Right cardiac atrium (tissue), 5 donors: ENCODE measurements around the gene CHP2. TPM values are rescaled to one million over a fixed set of nuclear protein-coding genes. Genes with fewer than 3 reads are reported as not detected.

Source experiments
- polyA plus RNA-seq: library from polyadenylated mRNA; stranded (reverse); fragments of 200-250 nt; gene quantifications from one replicate; pipeline ENCODE4 v1.2.3, GENCODE V29; 2013
- total RNA-seq, 4 donors: library from RNA; stranded (reverse); fragmentation: NEBNext Ultra II Directional; extraction: Animal tissue kit (Norgen Biotek cat#: 25700); gene quantifications; one replicate each; pipeline ENCODE4 v1.2.1, GENCODE V29; 2021
- donor health status: healthy with polysubstance abuse.
- donor health status: DM: no; HTN: yes; CAD: no.
- donor health status: DM: no; HTN: no; CAD: no.
- donor health status: DM: no; HTN: yes; CAD: no; lungs with severe emphysema.
- donor health status: DM: yes; HTN: yes; CAD: no.

The CHP2 gene
- total and polyA plus RNA-seq, 5 donors: 0.07 TPM; not detected in 4

Other genes starting within 250 kb of the CHP2 start
- gene GGA2, start 244.5 kb upstream of the CHP2 start, total RNA-seq: 10 to 100 TPM; 49.0 to 67.2 (median 56.4) TPM
- gene GGA2, start 244.5 kb upstream of the CHP2 start, polyA plus RNA-seq: 20.4 TPM
- 10 to 100 TPM; 11.0 to 18.2 (median 13.7) TPM for gene EARS2, start 197.7 kb upstream of the CHP2 start, total RNA-seq
- 15.9 TPM for gene EARS2, start 197.7 kb upstream of the CHP2 start, polyA plus RNA-seq
- 10 to 100 TPM; 47.8 to 69.5 (median 61.8) TPM for gene UBFD1, start 197.3 kb upstream of the CHP2 start, total RNA-seq
- 20.3 TPM for gene UBFD1, start 197.3 kb upstream of the CHP2 start, polyA plus RNA-seq
- 100 to 1,000 TPM; 378 to 517 (median 448) TPM for gene NDUFAB1, start 158.7 kb upstream of the CHP2 start, total RNA-seq
- 1,123 TPM for gene NDUFAB1, start 158.7 kb upstream of the CHP2 start, polyA plus RNA-seq
- 1 to 10 TPM; 5.5 to 6.8 (median 6.0) TPM for gene PALB2, start 113.7 kb upstream of the CHP2 start, total RNA-seq
- gene PALB2, start 113.7 kb upstream of the CHP2 start, polyA plus RNA-seq: 4.1 TPM
- 10 to 100 TPM; 41.7 to 44.7 (median 42.5) TPM for gene DCTN5, start 113.6 kb upstream of the CHP2 start, total RNA-seq
- 12.4 TPM for gene DCTN5, start 113.6 kb upstream of the CHP2 start, polyA plus RNA-seq
- 1 to 10 TPM in 3 of 4 donors, under 1 TPM in 1; 0.91 to 2.2 (median 2.1) TPM for gene PLK1, start 76.1 kb upstream of the CHP2 start, total RNA-seq
- gene PLK1, start 76.1 kb upstream of the CHP2 start, polyA plus RNA-seq: 0.45 TPM
- under 1 TPM in 1 of 4 donors, not detected in 3; 0.28 TPM for gene ERN2, start 41.8 kb upstream of the CHP2 start, total RNA-seq
- gene ERN2, start 41.8 kb upstream of the CHP2 start, polyA plus RNA-seq: not detected
- 1 to 10 TPM; 2.8 to 4.1 (median 3.7) TPM for gene PRKCB, start 81.0 kb downstream of the CHP2 start, total RNA-seq
- 0.41 TPM for gene PRKCB, start 81.0 kb downstream of the CHP2 start, polyA plus RNA-seq